ENCODE results near the gene DMXL2.

DMXL2 gene

DNA sequence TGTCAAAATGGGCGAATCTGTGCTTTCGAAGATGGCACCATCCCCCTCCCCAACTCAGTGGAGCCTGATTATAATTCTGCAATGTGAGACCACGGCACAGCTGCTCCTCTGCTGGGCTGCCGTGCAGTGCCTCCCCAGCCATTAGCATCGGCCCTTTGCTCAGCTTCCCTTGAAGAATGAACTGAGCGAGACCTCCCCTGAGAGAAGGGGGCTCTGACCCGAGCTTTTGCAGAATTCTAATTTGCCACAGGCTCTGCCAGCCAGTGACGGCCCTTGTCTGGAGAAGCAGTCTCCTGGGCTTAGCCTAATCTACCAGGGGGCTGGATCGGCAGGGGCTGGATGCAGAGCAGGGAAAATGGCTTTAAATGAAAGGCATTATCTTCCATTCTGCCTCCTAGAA, 223.9 kb downstream of the DMXL2 start:
- H3K27ac ChIP-seq, result no peak overlapping the region
- TF ChIP-seq, protein P1, sequence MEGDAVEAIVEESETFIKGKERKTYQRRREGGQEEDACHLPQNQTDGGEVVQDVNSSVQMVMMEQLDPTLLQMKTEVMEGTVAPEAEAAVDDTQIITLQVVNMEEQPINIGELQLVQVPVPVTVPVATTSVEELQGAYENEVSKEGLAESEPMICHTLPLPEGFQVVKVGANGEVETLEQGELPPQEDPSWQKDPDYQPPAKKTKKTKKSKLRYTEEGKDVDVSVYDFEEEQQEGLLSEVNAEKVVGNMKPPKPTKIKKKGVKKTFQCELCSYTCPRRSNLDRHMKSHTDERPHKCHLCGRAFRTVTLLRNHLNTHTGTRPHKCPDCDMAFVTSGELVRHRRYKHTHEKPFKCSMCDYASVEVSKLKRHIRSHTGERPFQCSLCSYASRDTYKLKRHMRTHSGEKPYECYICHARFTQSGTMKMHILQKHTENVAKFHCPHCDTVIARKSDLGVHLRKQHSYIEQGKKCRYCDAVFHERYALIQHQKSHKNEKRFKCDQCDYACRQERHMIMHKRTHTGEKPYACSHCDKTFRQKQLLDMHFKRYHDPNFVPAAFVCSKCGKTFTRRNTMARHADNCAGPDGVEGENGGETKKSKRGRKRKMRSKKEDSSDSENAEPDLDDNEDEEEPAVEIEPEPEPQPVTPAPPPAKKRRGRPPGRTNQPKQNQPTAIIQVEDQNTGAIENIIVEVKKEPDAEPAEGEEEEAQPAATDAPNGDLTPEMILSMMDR (conservative IDR thresholded peaks at IDR 0.05), result no peak

All from VCaP (cell line).